Endothelial cell of umbilical vein (primary cell): ENCODE measurements around the gene ZNF93. TPM values are rescaled to one million over a fixed set of nuclear protein-coding genes. Genes with fewer than 3 reads are reported as not detected.
A peak's percentile ranks its signal among the peaks of the same experiment; 100 is the strongest.
"Not testable (repeated sequence)": the region's sequence is repeated elsewhere in the genome, so short reads cannot be mapped to it uniquely, and the experiment has no call there.

Source experiments
- BruUV-seq: library from RNA; stranded (reverse); fragments of 400-500 nt; replicated peaks from 2 replicates; lab custom pipeline; 2021; lab: Mats Ljungman, UMichigan
- CTCF ChIA-PET: fragments of 300-600, 350-600 bp; sonication (Branson Sonifier 250); formaldehyde crosslinking; loops from one replicate; lab custom pipeline; 2021; ENCODE audit warnings: antibody characterized with exemption, inconsistent platforms; lab: Charles Lee
- POLR2A ChIA-PET: fragments of 300-600, 350-600 bp; sonication (Branson Sonifier 250); formaldehyde crosslinking; loops from one replicate; lab custom pipeline; 2021; ENCODE audit warnings: antibody characterized with exemption, inconsistent platforms; lab: Charles Lee
- DNase-seq: peaks from one replicate; pipeline ENCODE4 v3.0.0-alpha.2; 2011; ENCODE audit warnings: low read depth, low spot score
- FAIRE-seq: peaks from 2 replicates; lab custom pipeline; 2011; peaks lifted over from hg19 to GRCh38; lab: Jason Lieb, UNC
- H2AFZ ChIP-seq: 2 replicates; pipeline ENCODE4 v1.6.0; 2012; ENCODE audit warnings: low read depth, low read length, control low read depth, inconsistent platforms
- H3K27ac ChIP-seq: 2 replicates; pipeline ENCODE4 v1.5.1; 2011; ENCODE audit warnings: low read depth, mild to moderate bottlenecking, control low read depth, low read length, moderate library complexity; ENCODE audit not compliant: insufficient read depth
- H3K27me3 ChIP-seq, 2 experiments: 2 replicates each; pipeline versions ENCODE4 v1.6.0 to v1.6.1; 2011; ENCODE audit warnings: low read length in 2 of 2, mixed read lengths in 1 of 2; ENCODE audit not compliant: control insufficient read depth in 2 of 2, insufficient read depth in 2 of 2
- H3K36me3 ChIP-seq, 2 experiments: 2 replicates in 1 of 2; 3 replicates in 1 of 2; pipeline ENCODE4 v1.5.1; 2011; ENCODE audit warnings: low read length in 2 of 2, mild to moderate bottlenecking in 1 of 2, moderate library complexity in 1 of 2; ENCODE audit not compliant: control insufficient read depth in 2 of 2, insufficient read depth in 2 of 2; ENCODE audit errors: extremely low read depth in 1 of 2
- H3K4me1 ChIP-seq: 3 replicates; pipeline ENCODE4 v1.5.1; 2011; ENCODE audit warnings: mild to moderate bottlenecking, low read length; ENCODE audit not compliant: control insufficient read depth, insufficient read depth; ENCODE audit errors: extremely low read depth
- H3K4me2 ChIP-seq: 2 replicates; pipeline ENCODE4 v1.6.1; 2011; ENCODE audit warnings: low read length, control low read depth, mixed read lengths; ENCODE audit not compliant: insufficient read depth
- H3K4me3 ChIP-seq, 3 experiments: fragments of 200-600 bp in 1 of 3; sonication (generic), shearing (Covaris generic) in 1 of 3; replicated peaks in 1 of 3; 2 replicates each; pipeline ENCODE4 v1.5.1; 2011 to 2016; ENCODE audit warnings: control low read depth in 3 of 3, low read length in 3 of 3, mild to moderate bottlenecking in 2 of 3, inconsistent platforms in 1 of 3, low read depth in 1 of 3, moderate library complexity in 1 of 3; ENCODE audit not compliant: insufficient read depth in 1 of 3
- H3K79me2 ChIP-seq: 2 replicates; pipeline ENCODE4 v1.6.0; 2012; ENCODE audit warnings: low read length, inconsistent platforms; ENCODE audit not compliant: control insufficient read depth, insufficient read depth
- H3K9ac ChIP-seq: replicated peaks from 2 replicates; pipeline ENCODE3; 2011; ENCODE audit warnings: low read length, control low read depth; ENCODE audit not compliant: insufficient read depth; ENCODE audit errors: extremely low read depth
- H3K9me1 ChIP-seq: replicated peaks from 3 replicates; pipeline ENCODE4 v1.6.0; 2011; ENCODE audit warnings: mild to moderate bottlenecking, low read length; ENCODE audit not compliant: control insufficient read depth, insufficient read depth; ENCODE audit errors: extremely low read depth
- H3K9me3 ChIP-seq: replicated peaks from 2 replicates; pipeline ENCODE4 v1.5.1; 2012; ENCODE audit warnings: low read length, inconsistent platforms; ENCODE audit not compliant: control insufficient read depth, insufficient read depth
- H4K20me1 ChIP-seq: replicated peaks from 2 replicates; pipeline ENCODE3; 2011; ENCODE audit warnings: mild to moderate bottlenecking, low read length; ENCODE audit not compliant: control insufficient read depth, insufficient read depth; ENCODE audit errors: extremely low read depth
- EZH2 ChIP-seq: IDR thresholded peaks from 2 replicates; pipeline ENCODE4 v1.6.1; 2012; ENCODE audit warnings: borderline replicate concordance, low read depth, mild to moderate bottlenecking, moderate library complexity, low read length, inconsistent platforms; ENCODE audit not compliant: severe bottlenecking
- FOS ChIP-seq: IDR thresholded peaks from 2 replicates; pipeline ENCODE4 v1.6.1; 2011; ENCODE audit warnings: mild to moderate bottlenecking, low read length, moderate library complexity, borderline replicate concordance; ENCODE audit not compliant: insufficient read depth
- GATA2 ChIP-seq: IDR thresholded peaks from 2 replicates; pipeline ENCODE4 v1.7.0; 2011; ENCODE audit warnings: low read depth, mild to moderate bottlenecking, moderate library complexity, mixed read lengths, low read length; ENCODE audit not compliant: insufficient read length, insufficient read depth
- JUN ChIP-seq: IDR thresholded peaks from 2 replicates; pipeline ENCODE4 v1.6.1; 2011; ENCODE audit warnings: borderline replicate concordance, low read depth; ENCODE audit not compliant: insufficient read length, insufficient read depth
- MYC ChIP-seq: IDR thresholded peaks from one replicate; pipeline ENCODE4 v1.6.1; 2011; ENCODE audit warnings: mild to moderate bottlenecking, low read depth, low read length
- POLR2A ChIP-seq: IDR thresholded peaks from 2 replicates; pipeline ENCODE4 v1.6.1; 2012; ENCODE audit warnings: low read depth, mild to moderate bottlenecking, control low read depth, low read length
- POLR2AphosphoS5 ChIP-seq: IDR thresholded peaks from 2 replicates; pipeline ENCODE4 v1.6.1; 2012; ENCODE audit warnings: low read depth, mild to moderate bottlenecking, control low read depth, low read length, moderate library complexity; ENCODE audit not compliant: insufficient read depth
- dilution Hi-C: fragments of 300-500 bp; cut with MboI; formaldehyde crosslinking; loops from one replicate; pipeline ENCODE4 v1.15.0; 2019; ENCODE audit warnings: low sequenced_read_pairs; ENCODE audit not compliant: extremely low pct_ligation_motif_present
- intact Hi-C: fragments of 100-400 bp; cut with micrococcal nuclease; formaldehyde crosslinking; loops from one replicate; pipeline ENCODE4 v1.10.0; 2022
- polyA plus RNA-seq, 4 experiments: library from polyadenylated mRNA; depleted of rRNA in 3 of 4; stranded (reverse) in 3 of 4; unstranded in 1 of 4; fragments of >200 nt; gene quantifications; 2 replicates each; pipeline versions ENCODE4 v1.2.1 to v1.2.3, GENCODE V29; 2011 to 2012; ENCODE audit warnings: missing spikeins in 1 of 4
- total RNA-seq: library from RNA; stranded (reverse); gene quantifications from 2 replicates; pipeline ENCODE4 v1.2.3, GENCODE V29; 2021
- TF ChIP-seq, protein P1 (sequence below), 2 donors: IDR thresholded peaks; 1 replicate in 1 of 2; 2 replicates in 1 of 2; pipeline ENCODE4 v1.5.1; 2011; ENCODE audit warnings: low read length in 2 of 2, mild to moderate bottlenecking in 2 of 2, moderate library complexity in 2 of 2, control low read depth in 1 of 2, inconsistent platforms in 1 of 2, low read depth in 1 of 2; ENCODE audit not compliant: insufficient read depth in 1 of 2; ENCODE audit errors: extremely low read depth in 1 of 2
- TF ChIP-seq, protein P2 (sequence below): IDR thresholded peaks from 2 replicates; pipeline ENCODE4 v1.6.1; 2011; ENCODE audit not compliant: insufficient read depth, insufficient read length

ZNF93 gene
- total and polyA plus RNA-seq, 2 donors (not counting 3 experiments of a cell fraction or from before 2014, with no cell fraction given): 8.1 to 9.9 TPM

DNA sequence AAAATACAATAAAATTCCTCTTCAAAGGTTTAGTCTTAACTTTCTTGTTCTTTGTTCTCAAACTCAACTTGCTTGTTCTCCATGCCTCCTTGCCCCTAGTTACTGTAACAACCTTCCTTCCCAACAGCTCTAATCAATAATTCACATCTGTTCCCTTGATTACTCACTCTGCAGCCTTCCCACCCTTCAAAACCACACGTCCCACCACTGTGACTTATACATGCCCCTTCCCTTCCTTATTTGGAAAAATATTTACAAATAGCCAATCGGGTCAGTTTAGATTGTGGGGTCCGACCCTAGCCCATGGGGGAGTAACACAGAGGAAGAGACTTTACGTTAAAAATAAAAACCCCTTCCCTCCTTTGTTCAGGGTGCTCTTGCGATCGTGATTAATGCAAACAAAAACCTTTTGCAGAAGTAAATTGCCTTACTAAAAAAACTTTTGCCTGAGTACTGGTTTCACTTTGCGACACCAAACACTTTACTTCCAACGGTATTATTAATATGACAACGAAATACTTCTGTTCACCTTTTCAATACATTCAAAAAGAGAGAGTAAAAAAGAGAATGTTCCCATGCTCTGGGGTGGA, 512 bp upstream of the ZNF93 start:
- Histone ChIP-seq H3K4me1 (no peaks in the 10 kb centered on the region), H3K36me3 (no peaks in the 10 kb centered on the region), H4K20me1 (no peaks in the 10 kb centered on the region), H3K9me1 (no peaks in the 10 kb centered on the region), H3K79me2 (peaks cover 20% of the 10 kb centered on the region), H3K9ac (no peak overlapping the region), H3K9me3 (no peaks in the 10 kb centered on the region), H3K27ac (no peak overlapping the region), H3K4me2 (peak overlapping the region; percentile 90), H2AFZ (peak overlapping the region; percentile 27), H3K27me3 (no peaks in the 10 kb centered on the region), H3K4me3 (peak overlapping the region; percentile 53 to 77 (median 72))
- intact Hi-C loops (loop anchor here (2.0 to 10.0 kb wide), 2 partner anchors 33 to 235 kb away; partner anchors contain the start of genes ATP13A1 and ZNF101), dilution Hi-C loops (no loop called here)
- TF ChIP-seq, protein P1, sequence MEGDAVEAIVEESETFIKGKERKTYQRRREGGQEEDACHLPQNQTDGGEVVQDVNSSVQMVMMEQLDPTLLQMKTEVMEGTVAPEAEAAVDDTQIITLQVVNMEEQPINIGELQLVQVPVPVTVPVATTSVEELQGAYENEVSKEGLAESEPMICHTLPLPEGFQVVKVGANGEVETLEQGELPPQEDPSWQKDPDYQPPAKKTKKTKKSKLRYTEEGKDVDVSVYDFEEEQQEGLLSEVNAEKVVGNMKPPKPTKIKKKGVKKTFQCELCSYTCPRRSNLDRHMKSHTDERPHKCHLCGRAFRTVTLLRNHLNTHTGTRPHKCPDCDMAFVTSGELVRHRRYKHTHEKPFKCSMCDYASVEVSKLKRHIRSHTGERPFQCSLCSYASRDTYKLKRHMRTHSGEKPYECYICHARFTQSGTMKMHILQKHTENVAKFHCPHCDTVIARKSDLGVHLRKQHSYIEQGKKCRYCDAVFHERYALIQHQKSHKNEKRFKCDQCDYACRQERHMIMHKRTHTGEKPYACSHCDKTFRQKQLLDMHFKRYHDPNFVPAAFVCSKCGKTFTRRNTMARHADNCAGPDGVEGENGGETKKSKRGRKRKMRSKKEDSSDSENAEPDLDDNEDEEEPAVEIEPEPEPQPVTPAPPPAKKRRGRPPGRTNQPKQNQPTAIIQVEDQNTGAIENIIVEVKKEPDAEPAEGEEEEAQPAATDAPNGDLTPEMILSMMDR (IDR thresholded peaks at IDR 0.05; ENCODE audit: extremely low read depth in 1 of 2, insufficient read depth in 1 of 2, low read depth in 1 of 2, low read length in 2 of 2): no peak
- TF ChIP-seq, protein P2, sequence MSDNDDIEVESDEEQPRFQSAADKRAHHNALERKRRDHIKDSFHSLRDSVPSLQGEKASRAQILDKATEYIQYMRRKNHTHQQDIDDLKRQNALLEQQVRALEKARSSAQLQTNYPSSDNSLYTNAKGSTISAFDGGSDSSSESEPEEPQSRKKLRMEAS: no peak
- TF ChIP-seq MYC (no peak), POLR2A (no peak), EZH2 (no peak), POLR2AphosphoS5 (no peak), JUN (no peak), FOS (no peak), GATA2 (no peak)
- DNase-seq: no peak
- ChIA-PET CTCF (no interaction called here), POLR2A (interaction anchor here (0.8 to 2.1 kb wide), 6 partner anchors 25 to 761 kb away, joined by 3 to 8 read pairs (median 4); partner anchors contain the start of genes ZNF253, ZNF486, ZNF506 and ZNF626)
- FAIRE-seq: no peak
- no TSS peak for BruUV-seq

DNA sequence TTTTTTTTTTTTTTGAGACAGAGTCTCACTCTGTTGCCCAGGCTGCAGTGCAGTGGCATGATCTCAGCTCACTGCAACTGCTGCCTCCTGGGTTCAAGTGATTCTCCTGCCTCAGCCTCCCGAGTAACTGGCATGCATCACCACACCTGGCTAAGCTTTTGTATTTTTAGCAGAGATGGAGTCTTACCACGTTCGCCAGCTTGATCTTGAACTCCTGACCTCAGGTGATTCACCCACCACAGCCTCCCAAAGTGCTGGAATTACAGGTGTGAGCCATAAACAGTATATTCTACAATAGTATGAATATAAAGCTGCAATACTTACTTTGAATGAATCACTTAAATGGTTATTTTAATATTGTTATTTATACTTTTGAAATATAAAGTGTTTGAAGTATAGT, 6.8 kb downstream of the ZNF93 start:
- dilution Hi-C loops, FAIRE-seq, BruUV-seq: not testable (repeated sequence)

More for the DNA sequence above, 6.8 kb downstream of the ZNF93 start:
- H3K9me3 ChIP-seq, DNase-seq, CTCF ChIA-PET, H3K4me2 ChIP-seq, H3K36me3 ChIP-seq, H3K9me1 ChIP-seq, POLR2A ChIA-PET, H3K4me3 ChIP-seq, H3K4me1 ChIP-seq, H3K9ac ChIP-seq, H3K27me3 ChIP-seq, H4K20me1 ChIP-seq, H3K27ac ChIP-seq, H2AFZ ChIP-seq: not testable (repeated sequence)
- intact Hi-C loops: loop anchor here (10.0 kb wide), 1 partner anchor 243 kb away; the partner anchor contains the start of genes ATP13A1 and ZNF101
- H3K79me2 ChIP-seq: peaks cover 41% of the 10 kb centered on the region
